GM18868 (cell line): ENCODE results near the gene ETV3L.
"Not testable (repeated sequence)": the region's sequence is repeated elsewhere in the genome, so short reads cannot be mapped to it uniquely, and the experiment has no call there.

Experiments
- ATAC-seq: cut with Tn5 transposase; IDR thresholded peaks from one replicate; pipeline ENCODE4 v1.9.1; 2021; ENCODE audit warnings: mild to moderate bottlenecking, moderate library complexity; ENCODE audit not compliant: unreplicated experiment

ETV3L gene

DNA sequence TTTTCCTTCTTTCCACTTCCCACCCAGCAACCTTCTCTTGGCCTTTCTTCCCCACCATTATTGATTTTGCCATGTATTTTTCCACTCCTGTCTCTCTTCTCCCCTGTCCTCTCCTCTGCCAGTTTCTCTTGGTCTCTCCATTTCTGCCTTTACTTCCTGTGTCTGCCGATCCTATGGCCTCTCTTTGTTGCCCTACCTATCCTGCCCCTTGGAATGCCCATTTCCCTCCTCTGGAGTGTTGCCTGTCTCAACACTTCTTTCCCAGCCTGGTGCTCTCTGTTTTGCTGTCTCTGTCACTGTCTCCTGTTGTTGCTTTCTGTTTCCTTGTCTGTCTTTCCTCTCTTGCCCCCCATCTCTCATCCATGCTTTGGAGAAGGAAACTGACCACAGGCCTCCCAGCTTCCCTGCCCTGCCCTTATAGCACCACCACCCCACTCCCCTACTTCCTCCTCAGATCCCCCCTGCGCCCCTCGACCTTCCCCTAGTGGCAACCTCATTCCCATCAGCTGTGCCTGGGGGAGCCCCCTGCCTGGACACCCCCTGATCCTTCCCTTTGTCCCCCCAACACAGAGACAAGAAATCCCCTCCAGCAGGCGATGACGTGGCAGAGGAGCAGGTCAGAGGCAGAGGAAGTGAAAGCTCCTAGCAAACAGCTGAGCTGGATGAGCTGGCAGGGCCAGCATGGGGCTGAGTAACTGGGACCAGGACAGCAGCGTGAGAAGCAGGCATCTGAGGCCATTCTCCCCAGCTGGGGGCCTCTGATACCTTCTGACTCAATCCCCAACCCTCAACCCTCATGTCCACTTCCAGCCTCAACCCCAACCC lies 6.6 kb upstream of the ETV3L start:
- peak; percentile 92 for ATAC-seq

DNA sequence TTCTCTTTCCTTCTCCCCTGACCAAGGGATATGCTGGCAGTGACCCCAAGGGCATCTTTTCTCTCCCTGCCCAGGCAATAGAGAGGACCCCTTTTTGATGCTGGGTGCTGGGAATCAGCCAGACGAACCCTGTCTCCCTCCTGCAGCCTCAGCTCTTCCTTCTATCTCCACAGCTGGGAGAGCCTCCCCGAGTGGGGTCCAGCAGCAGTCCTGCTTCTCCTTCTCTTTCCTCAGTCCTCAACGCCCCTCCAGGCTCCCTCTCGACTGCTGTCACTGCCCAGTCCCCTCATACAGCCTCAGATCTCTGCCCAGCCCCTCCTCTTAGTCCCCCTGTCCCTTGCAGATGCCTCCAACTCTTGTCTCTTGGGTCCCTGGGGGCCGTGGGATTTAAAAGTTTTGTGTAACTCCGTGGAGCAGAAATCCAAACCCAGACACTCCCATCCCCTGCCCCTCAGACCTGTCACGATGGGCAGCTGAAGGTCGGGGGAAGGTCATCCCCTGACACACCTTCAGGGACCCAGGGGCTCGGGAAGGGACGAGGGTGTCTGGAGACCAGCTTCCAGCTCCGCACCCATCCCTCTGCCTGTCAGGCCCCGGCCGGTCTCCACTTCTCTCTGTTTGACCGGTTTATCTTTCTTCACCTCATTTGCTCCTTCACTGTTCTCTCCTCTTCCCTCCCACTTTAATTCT lies 5.8 kb upstream of the ETV3L start:
- ATAC-seq: no peak

DNA sequence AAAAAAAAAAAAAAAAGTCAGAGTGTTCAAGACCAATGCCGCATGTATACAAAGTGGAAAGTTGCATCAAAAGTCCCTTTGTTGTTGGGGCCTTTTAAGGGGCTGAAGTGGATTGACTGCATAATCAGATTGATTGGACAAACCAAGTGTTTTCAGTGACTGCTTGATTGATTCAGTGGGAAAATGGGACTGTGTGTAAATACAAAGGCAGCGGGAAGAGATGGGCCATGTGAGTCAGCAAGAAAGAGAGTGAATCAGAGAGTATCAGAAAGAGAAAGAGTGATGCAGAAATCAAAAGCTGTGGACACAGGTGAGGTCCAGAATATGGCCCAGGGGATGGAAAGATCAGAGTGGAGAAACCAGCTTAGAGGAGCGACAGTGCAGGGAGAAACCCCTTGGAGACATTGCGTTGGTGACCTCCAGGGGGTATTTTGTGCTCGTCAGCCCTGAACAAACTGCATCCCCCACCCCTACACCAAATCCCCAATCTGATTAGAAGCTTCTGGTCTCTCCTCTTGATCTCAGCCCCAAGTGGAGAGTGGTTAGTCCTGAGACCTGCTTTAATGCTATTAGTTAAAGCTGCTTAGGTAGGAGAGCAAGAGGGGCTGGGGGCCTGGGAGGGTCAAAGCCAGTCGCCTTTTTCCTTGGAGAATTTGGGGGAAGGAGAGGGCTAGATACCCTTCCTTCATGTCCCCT lies 5.1 kb upstream of the ETV3L start:
- ATAC-seq: no peak

DNA sequence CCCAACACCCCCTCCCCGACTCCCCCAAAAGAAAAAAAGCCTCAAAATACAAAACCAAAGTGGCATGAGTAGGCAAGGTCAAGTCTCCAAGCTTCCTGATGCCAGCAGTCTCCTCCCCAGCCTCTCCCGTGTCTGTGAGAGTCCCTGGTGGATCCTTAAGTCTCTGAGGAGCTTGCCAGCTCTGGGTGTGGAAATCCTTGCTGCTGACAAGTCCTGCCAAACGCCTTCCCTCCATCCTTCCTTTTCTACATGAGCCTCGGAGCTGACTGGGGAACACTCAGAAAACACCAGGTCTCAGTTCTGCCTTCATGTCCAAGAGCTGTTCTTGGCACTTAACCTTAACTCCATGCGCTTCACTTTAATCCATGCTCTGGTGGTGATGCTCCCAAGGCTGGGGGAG lies 3.7 kb upstream of the ETV3L start:
- no peak for ATAC-seq

DNA sequence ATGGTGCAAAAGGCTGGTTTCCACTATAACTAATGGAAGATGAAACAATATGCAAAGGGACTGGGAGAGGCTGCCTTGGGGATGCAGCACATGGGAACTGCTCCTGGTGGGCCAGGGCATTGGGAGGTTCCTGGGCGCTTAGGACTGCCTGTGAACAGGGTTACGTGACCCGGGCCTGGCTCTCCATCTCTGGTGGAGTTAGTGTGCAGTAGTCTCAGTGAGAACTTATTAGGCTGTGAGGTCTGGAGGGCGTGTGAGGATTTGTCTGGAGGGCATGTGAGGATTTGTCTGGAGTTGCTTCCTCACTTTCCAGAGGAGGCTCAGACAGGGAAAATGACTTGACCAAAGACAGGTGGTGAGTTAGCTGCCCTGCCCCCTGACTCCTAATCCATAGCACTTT lies 1.5 kb upstream of the ETV3L start:
- no peak for ATAC-seq

DNA sequence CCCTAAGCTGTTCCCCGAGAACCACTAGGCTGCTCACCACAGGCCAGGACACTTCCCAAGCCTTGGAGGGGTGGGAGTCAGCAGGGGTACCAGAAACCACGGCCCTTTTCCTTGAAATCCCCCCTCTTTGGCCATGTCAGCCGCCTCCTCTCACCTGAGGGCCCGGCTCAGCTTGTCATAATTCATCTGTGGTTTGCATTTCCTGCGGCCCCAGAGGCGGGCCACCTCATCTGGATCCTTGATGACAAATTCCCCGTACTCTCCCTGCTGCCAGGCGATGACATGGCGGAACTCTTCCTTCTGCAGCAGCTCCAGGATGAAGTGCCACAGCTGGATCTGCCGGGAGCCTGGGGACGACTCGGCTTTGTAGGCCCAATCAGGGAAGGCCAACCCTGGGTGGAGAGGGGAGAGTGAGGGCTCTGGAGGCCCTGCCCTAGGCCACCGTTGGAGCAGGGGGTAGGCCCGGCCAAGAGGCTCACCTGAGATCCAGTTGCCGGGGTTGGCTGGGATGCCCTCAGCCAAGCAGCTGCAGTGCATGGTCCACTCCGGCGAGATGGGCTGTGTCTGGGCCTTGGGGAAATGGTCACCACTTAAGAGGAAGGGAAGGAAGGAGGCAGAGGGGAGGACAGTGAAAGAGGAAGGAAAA lies 498 bp downstream of the ETV3L start:
- not testable (repeated sequence) for ATAC-seq

DNA sequence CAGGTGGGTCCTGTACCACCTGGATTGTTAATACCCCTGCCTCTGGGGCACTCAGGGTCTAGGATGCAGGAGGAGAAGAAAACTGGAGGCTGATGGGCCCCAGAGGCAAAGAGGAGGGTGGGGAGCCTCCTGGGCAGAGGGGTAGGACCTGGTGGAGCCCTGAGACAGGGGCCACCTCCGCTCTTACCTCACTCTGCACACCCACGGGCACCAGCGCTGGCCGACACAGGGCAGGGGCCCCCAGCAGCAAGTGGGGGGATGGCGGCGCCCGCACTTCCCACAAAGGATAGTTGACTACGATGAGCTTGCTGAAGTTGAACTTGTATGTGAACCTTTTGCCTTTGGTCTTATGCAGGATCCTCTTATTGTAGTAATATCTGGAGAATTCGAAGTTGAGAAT lies 1.1 kb downstream of the ETV3L start:
- ATAC-seq: no peak

DNA sequence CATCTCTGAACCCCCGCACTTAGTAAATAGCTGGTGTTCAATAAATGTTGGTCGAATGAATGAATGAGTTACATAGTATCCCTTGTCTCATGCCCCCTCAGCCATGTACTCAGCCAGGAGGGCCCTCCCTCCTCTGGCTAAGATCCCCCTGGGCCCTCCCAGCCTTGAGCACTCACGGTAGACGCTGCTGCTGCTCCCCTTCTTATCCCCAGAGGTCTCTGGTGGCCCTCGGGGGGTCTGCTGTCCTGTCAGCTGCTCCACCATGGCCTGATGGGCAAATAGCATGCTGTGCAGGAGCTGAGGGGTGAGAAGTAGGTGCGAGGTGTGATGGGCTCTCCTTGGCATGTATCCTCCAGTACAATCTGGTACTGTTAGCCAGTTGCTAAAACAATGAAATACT lies 1.9 kb downstream of the ETV3L start:
- ATAC-seq: no peak

DNA sequence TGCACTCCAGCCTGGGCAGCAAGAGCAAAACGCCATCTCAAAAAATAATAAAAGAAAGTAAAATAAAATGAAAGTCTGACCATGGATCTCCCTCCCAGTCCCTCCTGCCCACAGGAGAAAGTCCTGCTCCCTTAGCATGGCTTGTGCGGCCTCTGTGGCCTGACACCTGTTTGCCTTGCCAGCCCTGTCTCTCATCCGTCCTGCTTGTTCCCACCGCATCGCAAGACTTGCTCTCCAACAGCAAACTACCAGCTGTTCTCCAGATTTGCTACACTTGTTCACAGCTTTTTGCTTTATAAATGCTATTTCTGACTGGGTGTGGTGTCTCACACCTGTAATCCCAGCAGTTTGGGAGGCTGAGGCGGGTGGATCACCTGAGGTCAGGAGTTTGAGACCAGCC lies 2.7 kb downstream of the ETV3L start:
- ATAC-seq: no peak

DNA sequence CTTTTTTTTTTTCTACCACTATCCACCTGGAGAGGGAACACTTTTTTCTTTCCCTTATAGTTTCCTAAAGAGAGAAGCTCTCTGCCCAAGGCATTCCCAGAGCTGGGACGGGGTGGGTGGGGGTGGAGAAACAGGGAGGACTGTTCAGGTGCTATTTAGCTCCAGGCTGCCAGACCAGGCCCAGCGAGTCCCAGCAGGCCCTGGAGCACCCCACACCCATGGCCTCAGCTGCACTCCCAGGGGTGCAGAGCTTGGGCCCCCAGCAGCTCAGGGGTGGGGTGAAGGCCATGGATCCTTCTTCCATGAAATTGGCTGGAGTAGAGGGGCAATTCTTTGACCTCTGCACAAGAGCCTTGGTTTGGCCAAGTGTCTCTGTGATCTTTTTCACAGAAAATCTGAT lies 4.1 kb downstream of the ETV3L start:
- no peak for ATAC-seq

DNA sequence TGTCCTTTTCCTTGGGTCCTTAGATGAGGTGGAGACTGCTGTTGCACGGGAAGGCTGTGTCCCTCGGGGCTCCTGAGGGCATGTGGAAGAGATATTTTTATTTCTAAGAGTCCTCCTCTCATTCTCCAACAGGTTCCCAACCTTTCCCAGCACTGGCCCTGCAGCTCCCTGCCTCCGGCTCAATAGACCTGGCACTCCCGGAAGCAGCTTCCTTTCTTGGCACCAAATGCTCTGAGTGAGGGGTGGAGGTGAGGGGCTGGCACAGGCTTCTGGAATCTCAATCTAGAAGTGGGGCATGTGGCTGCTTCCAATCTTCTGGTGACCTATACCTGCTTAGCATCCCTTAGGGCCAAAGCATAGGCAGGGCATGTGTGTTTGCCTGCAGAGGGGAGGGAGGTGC lies 4.5 kb downstream of the ETV3L start:
- no peak for ATAC-seq

DNA sequence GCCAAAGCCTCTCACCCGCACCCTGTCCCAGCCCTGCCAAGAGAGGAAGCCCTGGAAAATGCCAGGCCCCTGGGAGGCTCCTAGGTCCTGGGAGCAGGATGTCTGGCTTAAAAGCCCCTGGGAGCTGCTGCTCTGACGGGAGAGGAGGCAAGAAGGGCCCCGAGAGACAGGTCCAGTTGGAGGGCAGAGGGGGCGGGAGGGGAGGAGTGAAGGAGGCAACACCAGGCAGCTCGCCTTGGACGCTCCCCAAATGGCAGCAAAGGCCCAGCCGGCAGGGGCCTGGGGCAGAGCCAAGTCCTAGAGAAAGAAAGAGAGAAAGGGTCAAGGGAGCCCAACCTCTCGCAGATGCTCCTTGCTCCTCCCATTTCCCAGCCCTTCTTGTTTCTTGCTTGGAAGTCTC lies 6.8 kb downstream of the ETV3L start:
- ATAC-seq: no peak

DNA sequence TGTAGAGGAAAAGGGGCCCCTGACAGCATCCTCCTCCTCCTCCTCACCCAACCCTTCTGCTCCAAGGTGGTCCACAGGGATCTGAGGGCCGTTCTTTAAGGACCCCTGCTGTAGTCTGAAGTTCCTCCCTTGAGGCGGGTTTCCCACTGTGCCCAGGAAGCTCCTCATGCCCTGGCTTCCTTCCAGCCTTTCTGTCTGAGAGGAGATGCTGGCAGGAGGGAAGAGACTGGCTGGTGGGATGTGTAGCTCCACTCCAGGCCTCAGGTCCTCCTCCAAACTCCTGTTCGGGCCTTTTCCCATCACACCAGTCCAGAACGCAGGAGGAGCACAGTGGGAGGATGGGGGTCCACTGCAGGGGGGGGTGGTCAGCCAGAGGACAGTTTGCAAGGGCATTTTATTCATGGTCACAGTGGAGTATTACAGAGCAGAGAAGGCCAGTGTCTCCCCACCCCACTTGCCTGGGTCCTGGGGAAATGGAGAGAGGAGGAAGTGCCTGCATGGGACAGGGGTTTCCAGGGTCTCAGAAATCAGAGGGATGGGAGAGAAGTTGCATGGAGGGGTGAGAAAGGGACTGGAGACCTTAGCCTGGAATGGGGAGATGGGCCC lies 7.8 kb downstream of the ETV3L start:
- no peak for ATAC-seq

DNA sequence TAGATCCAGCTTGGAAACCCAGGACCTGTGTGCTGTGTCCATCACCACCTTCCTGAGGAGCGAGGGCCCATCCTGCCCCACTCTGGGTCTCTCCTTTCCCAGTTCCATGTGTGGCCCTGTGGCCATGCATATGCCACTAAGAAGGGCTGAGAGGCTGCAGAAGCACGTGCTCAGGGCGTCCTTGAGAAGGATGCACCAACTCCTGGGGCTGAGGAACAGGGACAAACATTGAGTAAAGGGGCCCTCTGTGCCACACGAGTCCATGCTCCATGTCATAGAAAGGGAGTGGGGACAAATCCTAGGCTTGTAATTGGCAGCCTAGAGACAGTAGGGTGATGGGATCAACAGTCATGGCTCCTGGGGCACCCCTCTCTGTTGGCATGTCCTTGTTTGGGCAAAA lies 8.4 kb downstream of the ETV3L start:
- ATAC-seq: no peak

DNA sequence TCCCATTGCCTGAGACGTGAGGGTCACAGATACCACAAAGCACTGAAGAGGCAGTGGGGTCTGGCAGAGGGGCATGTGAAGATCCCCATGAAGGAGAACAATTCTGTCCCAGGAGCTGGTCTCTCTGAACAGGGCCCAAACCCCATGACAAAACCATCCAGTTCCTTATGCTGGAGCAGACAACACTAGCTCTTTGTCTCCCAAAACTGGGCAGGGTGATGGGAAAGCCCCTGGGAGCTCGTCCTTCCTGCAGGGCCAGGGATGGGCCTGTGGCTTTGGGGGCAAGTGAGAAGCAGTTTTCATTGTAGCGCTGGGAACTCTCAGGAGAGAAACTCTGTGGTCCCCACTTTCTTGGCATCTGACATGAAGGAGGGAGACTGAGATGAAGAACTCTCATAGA lies 8.8 kb downstream of the ETV3L start:
- ATAC-seq: no peak

DNA sequence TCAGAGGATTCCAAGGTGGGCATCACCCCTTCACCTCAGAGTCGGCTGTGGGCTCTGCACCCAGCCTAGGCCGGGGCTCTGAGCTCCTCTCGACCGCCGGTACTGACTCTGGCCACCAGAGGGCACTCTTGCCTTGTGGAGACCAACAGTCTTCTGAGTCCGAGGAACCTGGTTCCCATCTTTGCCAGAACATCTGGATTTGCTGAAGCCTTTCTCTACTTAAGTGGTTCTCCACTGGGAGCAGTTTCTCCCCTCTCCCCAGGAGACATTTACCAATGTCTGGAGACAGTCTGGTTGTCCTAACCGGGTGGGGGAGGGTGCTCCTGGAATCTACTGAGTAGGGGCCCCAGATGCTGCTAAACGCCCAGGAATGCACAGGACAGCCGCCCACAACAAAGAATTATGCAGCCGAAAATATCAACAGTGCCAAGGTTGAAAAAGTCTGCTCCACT lies 9.4 kb downstream of the ETV3L start:
- ATAC-seq: no peak

DNA sequence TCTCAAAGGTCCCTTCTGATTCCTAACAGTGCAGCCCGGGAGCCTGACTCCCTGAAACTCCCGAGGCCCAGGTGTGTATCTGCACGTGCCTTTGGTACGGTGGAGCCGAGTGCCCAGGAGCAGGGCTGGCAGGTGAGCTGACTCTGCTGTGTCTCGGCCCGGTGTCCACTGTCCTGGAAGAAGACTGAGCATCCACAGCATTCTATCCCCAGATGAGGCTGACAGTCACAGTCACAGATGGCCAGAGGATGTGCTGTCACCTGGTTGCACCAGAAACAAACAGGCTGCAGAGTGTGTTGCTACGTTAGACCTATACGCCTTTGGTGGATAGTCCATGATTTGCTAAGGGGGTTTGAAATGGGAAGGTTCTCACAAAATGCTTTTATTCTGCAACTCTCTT lies 9.8 kb downstream of the ETV3L start:
- no peak for ATAC-seq

DNA sequence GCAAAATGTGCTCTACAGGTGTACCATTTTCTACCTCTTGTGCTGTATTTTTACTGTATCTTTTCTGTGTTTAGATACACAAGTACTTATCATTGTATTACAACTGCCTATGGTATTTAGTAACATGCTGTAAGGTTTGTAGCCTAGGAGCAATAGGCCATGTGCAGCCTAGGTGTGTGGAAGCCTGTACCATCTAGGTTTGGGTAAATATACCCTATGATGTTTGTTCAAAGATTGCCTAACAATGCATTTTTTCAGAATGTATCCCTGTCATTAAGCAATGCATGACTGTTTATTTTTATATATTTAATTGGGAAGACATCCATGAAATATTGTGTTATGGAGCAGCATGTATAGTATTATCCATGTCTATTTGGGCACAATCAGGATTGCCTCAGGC lies 11.0 kb downstream of the ETV3L start:
- ATAC-seq: no peak

DNA sequence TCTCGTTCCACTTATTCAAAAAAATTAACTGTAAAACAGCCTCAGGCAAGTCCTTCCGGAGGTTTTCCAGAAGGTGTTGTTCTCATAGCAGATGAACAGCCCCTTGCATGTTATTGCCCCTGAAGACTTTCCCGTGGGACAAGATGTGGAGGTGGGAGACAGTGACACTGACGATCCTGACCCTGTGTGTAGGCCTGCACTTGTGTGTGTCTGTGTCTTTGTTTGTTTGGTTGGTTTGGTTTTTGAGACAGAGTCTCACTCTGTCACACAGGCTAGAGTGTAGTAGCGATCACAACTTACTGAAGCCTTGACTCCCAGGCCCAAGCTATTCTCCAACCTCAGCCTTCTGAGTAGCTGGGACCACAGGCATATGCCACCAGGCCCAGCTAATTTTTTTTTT lies 12.6 kb downstream of the ETV3L start:
- ATAC-seq: no peak

DNA sequence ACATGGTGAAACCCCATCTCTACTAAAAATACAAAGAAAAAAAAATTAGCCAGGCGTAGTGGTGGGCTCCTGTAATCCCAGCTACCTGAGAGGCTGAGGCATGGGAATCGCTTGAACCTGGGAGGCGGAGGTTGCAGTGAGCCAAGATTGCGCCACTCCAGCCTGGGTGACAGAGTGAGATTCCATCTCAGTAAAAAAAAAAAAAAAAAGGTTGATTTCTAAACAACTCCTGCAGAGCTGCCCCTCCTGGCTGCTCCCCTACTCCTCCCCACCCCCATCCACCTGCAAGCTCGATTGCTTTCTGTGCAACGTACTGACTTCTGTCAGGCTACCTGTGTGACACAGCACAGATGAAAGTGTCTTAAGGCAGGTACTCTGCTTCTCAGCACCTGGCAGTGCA lies 13.3 kb downstream of the ETV3L start:
- no peak for ATAC-seq

DNA sequence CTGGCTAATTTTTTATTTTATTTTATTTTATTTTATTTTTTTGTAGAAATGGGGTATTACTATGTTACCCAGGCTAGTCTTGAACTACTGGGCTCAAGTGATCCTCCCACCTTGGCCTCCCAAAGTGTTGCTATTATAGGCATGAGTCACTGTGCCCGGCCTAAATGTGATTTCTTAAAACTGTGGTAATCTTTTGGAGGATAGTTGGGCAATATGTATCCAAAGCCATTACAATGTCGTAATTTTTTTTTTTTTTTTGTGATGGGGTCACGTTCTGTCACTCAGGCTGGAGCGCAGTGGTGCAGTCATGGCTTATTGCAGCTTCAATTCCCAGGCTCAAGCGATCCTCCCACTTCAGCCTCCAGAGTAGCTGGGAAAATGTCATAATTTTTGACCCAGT lies 14.2 kb downstream of the ETV3L start:
- ATAC-seq: no peak
